ENCODE data around the gene QRFP. TPM values are rescaled to one million over a fixed set of nuclear protein-coding genes. Genes with fewer than 3 reads are reported as not detected.

Gene QRFP
- total and polyA plus RNA-seq, 2 of the 8 experiments (the other 6 are each of a cell fraction or from before 2014, with no cell fraction given): not detected

DNA sequence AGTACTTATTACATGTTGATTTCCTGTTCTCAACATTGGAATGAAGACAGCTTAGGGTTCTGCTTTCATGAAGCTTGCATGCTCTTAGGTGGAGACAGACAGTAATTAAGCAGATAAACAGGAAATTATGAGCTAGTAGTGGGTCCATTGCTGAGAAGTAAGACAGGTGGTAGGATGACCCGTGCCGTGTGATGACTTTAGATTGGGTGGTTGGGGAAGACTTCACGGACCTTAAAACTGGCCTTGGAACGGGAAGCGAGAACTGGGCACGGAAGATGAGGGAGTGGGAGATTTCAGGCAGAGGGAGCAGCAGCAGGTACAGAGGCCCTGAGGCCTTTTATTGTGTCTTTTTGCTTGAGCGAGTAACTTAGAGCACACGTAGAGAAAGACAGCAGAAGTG, 34.4 kb downstream of the QRFP start:
- no peak overlapping the region for H2AK5ac ChIP-seq (ENCODE audit: low read depth, low read length)
- H2BK15ac ChIP-seq (ENCODE audit: low read length): no peak overlapping the region
- H3K4ac ChIP-seq (replicated peaks; ENCODE audit: insufficient read length, low read depth, low read length): no peak overlapping the region
- H3K27me3 ChIP-seq (replicated peaks in 1 of 4; ENCODE audit: control insufficient read depth in 3 of 4, extremely low read depth in 1 of 4, insufficient read depth in 3 of 4, low read length in 3 of 4): no peaks in the 10 kb centered on the region
- H3K79me2 ChIP-seq (ENCODE audit: control insufficient read depth in 1 of 2, insufficient read depth in 2 of 2, low read length in 2 of 2): peaks cover 2 to 34% of the 10 kb centered on the region in 2 experiments; a peak in 3 of 4 replicates
- no peak overlapping the region for H2BK12ac ChIP-seq (ENCODE audit: low read depth, low read length)
- 0 out of 2 replicates have a peak, but pooled peaks cover 2% of the 10 kb centered on the region for H3K79me1 ChIP-seq (ENCODE audit: low read depth, low read length)
- no peak overlapping the region for H2BK5ac ChIP-seq (ENCODE audit: low read depth, low read length)
- no peak overlapping the region for H3K4me3 ChIP-seq (ENCODE audit: extremely low read depth in 1 of 4, insufficient read depth in 2 of 4, low read depth in 3 of 4, low read length in 4 of 4)
- POLR2A ChIA-PET (ENCODE audit: partially characterized antibody): interaction anchor here (1.6 to 2.7 kb wide), 3 partner anchors 153 to 161 kb away, joined by 6 to 11 read pairs (median 6); no protein-coding TSS in a partner anchor
- CTCF ChIA-PET (ENCODE audit: partially characterized antibody): interaction anchor here (0.6 to 12.4 kb wide), 23 partner anchors 8 to 1602 kb away, joined by 3 to 317 read pairs (median 5); partner anchors contain the start of gene EXOSC2
- peaks cover 8 to 24% (median 11%) of the 10 kb centered on the region in 4 experiments for H3K36me3 ChIP-seq (ENCODE audit: control insufficient read depth in 2 of 4, insufficient read depth in 4 of 4, low read length in 3 of 4)
- no peak overlapping the region for H4K5ac ChIP-seq (ENCODE audit: insufficient read length, low read depth, low read length)
- H3K56ac ChIP-seq (replicated peaks; ENCODE audit: insufficient read length, low read depth, low read length): no peak overlapping the region
- no peak overlapping the region for H3K14ac ChIP-seq (ENCODE audit: insufficient read length)
- no peak overlapping the region for H3K9ac ChIP-seq (replicated peaks in 1 of 4; ENCODE audit: extremely low read depth in 1 of 4, low read depth in 3 of 4, low read length in 3 of 4)
- no peak overlapping the region for H4K8ac ChIP-seq (ENCODE audit: extremely low read depth, insufficient read depth, low read length)
- no peak for DNase-seq (ENCODE audit: low read depth in 1 of 2, low spot score in 2 of 2)
- H4K91ac ChIP-seq (replicated peaks; ENCODE audit: insufficient read length, low read length): no peak overlapping the region
- 0 out of 7 replicates have a peak, but pooled peaks cover 0 to 3% (median 0%) of the 10 kb centered on the region in 4 experiments for H3K4me1 ChIP-seq (replicated peaks in 1 of 4; ENCODE audit: control insufficient read depth in 3 of 4, insufficient read depth in 4 of 4, low read length in 3 of 4)
- WGBS, 2 experiments (ENCODE audit: extremely low coverage in 1 of 2, insufficient coverage in 1 of 2, insufficient read length in 1 of 2, insufficient replicate concordance in 2 of 2, low coverage in 1 of 2, low lambda C conversion rate in 2 of 2, missing lambda C conversion rate in 1 of 2): 93% methylated on average over 8 of the region's 8 CpGs; no CpG with 5 or more reads in 1 of the 2 experiments
- H3K27ac ChIP-seq (ENCODE audit: low read depth, low read length): no peak overlapping the region
- peaks cover 15 to 26% of the 10 kb centered on the region in 2 experiments for H4K20me1 ChIP-seq (replicated peaks in 1 of 2; ENCODE audit: control insufficient read depth in 1 of 2, insufficient read depth in 2 of 2, low read length in 2 of 2)
- no peak overlapping the region for H3K18ac ChIP-seq (ENCODE audit: extremely low read depth, low read length)
- H2BK20ac ChIP-seq (ENCODE audit: low read length): no peak overlapping the region
- H2AFZ ChIP-seq (ENCODE audit: low read length): no peak overlapping the region
- H3K23me2 ChIP-seq (ENCODE audit: low read depth, low read length): no peaks in the 10 kb centered on the region
- H3K9me3 ChIP-seq (ENCODE audit: insufficient read depth in 2 of 2, low read depth in 1 of 2, low read length in 1 of 2): no peaks in the 10 kb centered on the region
- no peak overlapping the region for H3K4me2 ChIP-seq (ENCODE audit: insufficient read depth in 1 of 2, low read depth in 2 of 2, low read length in 2 of 2)
- H2BK120ac ChIP-seq (replicated peaks; ENCODE audit: low read depth, low read length): no peak overlapping the region
- H3K23ac ChIP-seq (ENCODE audit: insufficient read length): no peak overlapping the region
- FAIRE-seq: no peak
- TF ChIP-seq TCF12 (IDR thresholded peaks at IDR 0.05; ENCODE audit: low read depth, low read length) (no peak), BACH1 (IDR thresholded peaks at IDR 0.05; ENCODE audit: low read length) (no peak), JUND (IDR thresholded peaks at IDR 0.05; ENCODE audit: low read length) (no peak), EP300 (IDR thresholded peaks at IDR 0.05; ENCODE audit: borderline replicate concordance in 1 of 2, low read depth in 2 of 2, low read length in 2 of 2) (no peak), KDM1A (IDR thresholded peaks at IDR 0.05; ENCODE audit: borderline replicate concordance, low read length) (no peak), SIN3A (conservative IDR thresholded peaks at IDR 0.05 in 1 of 2, IDR thresholded peaks at IDR 0.05 in 1 of 2; ENCODE audit: low read depth in 1 of 2, low read length in 2 of 2) (no peak), CTBP2 (IDR thresholded peaks at IDR 0.05; ENCODE audit: borderline replicate concordance, insufficient read depth, insufficient read length, low read length) (no peak), KDM4A (IDR thresholded peaks at IDR 0.05; ENCODE audit: low read depth, low read length, severe bottlenecking) (no peak), ZNF274 (IDR thresholded peaks at IDR 0.05; ENCODE audit: borderline replicate concordance, extremely low read depth, low read length) (no peak), SP4 (IDR thresholded peaks at IDR 0.05; ENCODE audit: low read length) (no peak), FOSL1 (IDR thresholded peaks at IDR 0.05; ENCODE audit: insufficient read depth, low read depth, low read length) (no peak), CEBPB (IDR thresholded peaks at IDR 0.05; ENCODE audit: low read depth, low read length) (no peak), TEAD4 (IDR thresholded peaks at IDR 0.05; ENCODE audit: low read depth, low read length) (no peak), EZH2 (IDR thresholded peaks at IDR 0.05; ENCODE audit: low read depth, low read length, severe bottlenecking) (no peak)

Data from H1 (cell line).